NOMO-1 treated with dmso at 0.1 percent for 144 hours (cell line): ENCODE results near the gene RHEB.
"Not testable (repeated sequence)": the region's sequence is repeated elsewhere in the genome, so short reads cannot be mapped to it uniquely, and the experiment has no call there.

Source experiments
- DNase-seq: peaks from one replicate; lab custom pipeline; 2025; ENCODE audit not compliant: unreplicated experiment; lab: John Stamatoyannopoulos, UW

The RHEB gene

DNA sequence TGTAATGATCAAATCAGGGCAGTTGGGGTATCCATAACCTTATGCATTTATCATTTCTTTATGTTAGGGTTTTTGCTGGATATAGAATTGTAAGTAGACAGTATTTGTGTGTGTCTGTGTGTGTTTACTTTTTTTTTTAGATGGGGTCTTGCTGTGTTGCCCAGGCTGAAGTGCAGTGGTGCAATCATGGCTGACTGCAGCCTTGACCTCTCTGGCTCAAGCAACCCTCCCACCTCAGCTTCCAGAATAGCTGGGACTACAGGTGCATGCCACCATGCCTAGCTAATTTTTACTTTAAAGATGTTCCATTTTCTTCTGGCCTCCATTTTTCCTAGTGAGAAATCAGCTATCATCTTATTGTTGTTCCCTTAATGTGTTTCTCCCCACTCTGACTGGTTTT is 10.1 kb upstream of the RHEB start:
- no peak for DNase-seq

GRCh38 chr7:151524845-151525244 is 5.2 kb upstream of the RHEB start:
- no peak for DNase-seq

DNA sequence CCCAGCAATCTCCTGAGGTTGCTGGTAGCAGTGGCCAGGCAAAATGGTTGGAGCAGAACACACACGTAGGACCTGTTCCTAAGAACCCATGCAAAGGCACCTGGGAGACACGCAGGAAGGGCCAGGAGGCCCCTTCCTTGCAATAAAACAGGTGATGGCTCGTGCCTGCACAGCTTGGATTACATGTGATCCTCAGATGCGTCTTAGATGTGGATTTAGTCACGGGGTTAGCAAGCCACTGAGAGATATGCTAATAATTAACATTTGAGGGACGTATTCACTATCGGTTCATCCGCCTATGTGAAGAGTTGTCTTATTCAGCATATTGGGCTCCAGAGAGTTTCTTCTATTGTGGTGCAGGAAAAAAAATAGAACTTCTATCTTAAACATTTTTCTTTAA is 4.6 kb upstream of the RHEB start:
- DNase-seq: no peak

GRCh38 chr7:151520419-151521261 is 945 bp upstream of the RHEB start:
- no peak for DNase-seq

DNA sequence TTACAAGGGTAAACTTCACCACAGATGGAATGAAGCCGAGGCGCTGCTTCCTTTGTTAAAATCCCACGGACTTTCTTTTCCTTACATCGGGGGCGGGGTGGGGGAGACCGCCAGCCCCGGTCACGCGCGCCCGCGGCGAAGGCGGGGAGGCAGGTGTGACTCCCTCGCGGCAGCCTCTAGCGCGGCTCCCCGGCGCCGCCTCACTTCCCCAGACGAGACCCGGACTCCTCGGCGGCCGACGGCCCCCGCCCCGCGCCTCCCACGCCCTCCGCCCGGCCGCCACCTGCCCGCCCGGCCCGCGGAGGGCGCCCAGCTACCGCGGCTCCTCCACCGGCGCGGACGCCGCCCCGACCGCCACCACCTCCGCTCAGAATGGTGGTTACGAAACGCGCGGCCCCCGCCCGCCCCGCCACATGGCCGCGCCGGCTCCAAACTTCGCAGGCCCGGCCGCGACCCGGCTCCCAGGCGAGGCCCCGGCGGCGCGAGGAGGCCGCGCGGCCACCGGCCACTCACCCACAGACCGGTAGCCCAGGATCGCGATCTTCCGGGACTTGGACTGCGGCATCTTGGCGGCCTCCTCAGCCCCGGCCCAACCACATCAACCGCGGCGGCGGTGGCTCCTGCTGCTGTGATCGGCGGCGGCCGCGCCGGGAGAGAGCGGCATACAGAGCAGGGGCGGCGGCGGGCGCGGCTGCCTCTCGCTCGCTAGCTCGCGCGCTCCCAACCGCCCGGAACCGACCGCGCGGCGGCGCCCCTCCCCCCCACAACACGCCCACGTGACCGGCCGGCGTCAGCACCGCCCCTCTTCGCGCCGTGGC is 539 bp downstream of the RHEB start:
- DNase-seq: not testable (repeated sequence)

DNA sequence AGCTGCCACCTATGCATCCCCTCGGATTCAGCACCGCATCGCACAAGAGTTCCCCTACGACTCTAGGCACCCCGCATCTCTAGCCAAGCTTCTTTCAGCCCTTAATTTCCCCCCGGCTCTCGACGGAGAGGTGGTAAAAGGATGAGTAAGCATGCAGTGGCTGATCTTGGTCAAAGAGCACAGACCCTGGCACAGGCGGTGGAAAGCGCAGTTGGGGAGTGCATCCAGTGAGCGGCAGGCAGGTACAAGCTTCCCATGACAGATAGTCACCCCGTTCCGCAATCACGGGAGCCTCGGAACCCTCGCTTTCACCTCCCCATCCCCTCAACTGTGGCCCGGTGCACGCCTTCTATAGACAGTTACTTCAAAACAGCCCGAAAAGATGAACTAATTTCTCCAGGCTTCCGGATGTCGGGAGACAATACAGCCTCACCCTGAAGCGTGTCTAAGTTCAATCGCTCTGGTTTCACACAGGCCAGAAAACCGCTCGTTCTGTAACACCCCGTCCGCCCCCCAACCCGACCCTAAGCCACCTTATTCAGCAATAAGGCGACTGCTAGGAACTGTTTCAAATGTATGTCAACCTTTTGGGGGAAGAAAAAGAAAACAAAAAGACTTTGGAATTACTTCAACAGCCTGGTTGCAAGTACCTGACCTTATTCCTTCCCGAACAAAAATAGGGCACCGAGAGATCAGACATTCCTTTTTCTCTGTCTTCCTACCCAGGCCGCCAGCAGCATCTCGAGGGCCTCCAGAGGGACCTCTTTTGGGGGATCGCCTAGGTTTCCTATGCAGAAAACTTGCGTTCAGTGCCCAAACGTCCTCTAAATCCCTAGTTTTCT is 1.4 kb downstream of the RHEB start:
- DNase-seq: no peak

DNA sequence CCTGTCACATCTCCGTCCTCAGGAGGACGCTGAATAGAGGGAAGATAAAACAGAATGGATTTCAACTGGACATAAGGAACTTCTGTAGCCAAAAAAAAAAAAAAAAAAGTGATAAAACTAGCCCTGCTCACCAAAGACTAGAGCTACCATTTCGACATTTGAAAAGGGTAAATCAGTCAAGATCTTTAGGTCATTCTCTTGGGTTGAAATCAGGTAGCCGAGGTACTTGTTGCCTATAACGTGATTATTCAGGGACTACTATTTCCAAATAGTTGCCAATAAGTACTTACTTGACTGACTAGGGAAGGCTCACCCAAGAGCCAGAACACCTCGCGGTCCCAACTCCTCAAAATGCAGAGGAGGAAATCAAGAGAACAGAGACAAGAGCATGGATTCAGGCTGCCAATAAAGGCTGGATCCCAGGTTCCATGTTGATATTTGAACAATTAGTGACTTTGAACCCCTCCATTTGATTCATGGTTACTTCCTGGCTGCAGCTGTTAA is 2.0 kb downstream of the RHEB start:
- DNase-seq: no peak

DNA sequence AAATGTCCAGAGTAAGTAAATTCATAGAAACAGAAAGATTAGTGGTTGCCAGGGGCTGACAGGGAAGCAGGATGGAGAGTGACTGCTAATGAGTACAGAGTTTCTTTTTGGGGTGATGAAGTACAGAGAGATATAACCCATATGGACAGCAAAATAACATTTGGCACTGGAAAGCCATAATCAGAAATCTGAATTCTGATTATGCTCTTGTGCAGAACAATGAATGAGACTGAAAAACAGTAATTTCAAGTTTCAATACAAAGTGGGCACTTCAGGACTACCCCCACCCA is 4.5 kb downstream of the RHEB start:
- no peak for DNase-seq

DNA sequence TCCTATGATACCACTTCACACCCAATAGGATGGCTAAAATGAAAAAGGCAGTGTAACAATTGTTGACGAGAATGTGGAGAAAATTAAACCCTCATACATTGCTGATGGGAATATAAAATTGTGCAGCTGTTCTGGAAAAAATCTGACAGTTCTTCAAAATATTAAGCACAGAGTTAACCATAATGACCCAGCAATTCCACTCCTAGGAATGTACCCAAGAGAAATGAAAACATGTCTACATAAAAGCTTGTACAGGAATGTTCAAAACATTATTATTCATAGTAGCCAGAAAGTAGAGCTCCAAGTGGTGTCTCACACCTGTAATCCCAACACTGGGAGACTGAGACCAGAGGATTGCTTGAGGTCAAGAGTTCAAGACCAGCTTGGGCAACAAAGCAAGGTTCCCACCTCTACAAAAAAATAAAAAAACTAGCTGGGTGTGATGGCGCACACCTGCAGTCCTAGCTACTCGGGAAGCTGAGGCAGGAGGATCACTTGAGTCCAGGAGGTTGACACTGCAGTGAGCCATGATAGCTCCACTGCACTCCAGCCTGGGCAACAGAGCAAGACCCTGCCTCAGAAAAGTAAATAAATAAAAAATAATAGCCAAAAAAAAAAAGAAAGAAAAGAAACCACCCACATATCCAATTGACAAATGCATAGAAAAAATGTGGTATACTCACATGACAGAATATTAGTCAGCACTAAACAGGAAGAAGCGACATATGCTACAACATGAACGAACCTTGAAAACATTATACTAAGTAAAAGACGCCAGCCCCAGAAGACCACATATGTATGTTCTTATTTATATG is 5.0 kb downstream of the RHEB start:
- no peak for DNase-seq

DNA sequence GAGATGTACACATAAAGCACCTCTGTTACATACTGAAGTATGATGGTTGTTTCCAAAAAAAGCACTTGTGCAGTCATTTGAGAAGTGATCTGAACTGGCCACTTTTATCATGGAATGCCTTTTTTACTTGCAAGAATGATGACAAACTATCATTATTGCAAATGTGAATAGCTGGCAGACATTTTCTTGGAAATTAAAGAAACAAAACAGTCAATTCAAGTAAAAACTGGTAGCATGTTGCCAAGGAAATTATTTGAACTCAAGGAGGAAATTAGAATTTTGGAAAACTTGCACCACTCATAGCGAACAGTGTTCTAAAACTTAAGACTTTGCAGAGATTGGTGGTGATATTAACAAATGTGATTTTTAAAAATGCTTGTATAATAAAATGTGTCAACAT is 6.6 kb downstream of the RHEB start:
- DNase-seq: no peak

- no peak for DNase-seq
These were observed 7.3 kb downstream of the RHEB start for GRCh38 chr7:151512353-151512752.

DNA sequence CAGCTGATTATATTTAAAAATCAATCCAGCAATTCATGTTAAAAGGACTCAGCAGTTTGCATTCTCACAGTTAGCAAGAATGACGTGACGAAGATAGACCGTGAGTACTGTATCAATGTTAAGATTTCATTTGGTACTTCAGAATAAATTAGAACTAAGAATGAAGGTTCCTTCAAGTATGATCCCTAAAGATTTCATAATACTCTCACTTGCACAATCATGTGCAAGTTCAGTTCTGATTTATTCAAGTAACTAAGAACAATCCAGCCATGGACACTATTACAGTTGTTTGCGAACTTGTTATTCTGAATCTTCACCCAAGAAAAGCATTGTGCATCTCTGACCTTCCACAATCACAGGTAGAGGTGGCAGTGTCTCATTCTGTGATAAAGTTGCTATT is 7.7 kb downstream of the RHEB start:
- DNase-seq: no peak

GRCh38 chr7:151511270-151511669 is 8.4 kb downstream of the RHEB start:
- DNase-seq: no peak

- DNase-seq: no peak
These were observed 9.9 kb downstream of the RHEB start for GRCh38 chr7:151509670-151510333.

- no peak for DNase-seq
These were observed 10.7 kb downstream of the RHEB start for GRCh38 chr7:151508991-151509390.

GRCh38 chr7:151507806-151508205 is 11.9 kb downstream of the RHEB start:
- no peak for DNase-seq

DNA sequence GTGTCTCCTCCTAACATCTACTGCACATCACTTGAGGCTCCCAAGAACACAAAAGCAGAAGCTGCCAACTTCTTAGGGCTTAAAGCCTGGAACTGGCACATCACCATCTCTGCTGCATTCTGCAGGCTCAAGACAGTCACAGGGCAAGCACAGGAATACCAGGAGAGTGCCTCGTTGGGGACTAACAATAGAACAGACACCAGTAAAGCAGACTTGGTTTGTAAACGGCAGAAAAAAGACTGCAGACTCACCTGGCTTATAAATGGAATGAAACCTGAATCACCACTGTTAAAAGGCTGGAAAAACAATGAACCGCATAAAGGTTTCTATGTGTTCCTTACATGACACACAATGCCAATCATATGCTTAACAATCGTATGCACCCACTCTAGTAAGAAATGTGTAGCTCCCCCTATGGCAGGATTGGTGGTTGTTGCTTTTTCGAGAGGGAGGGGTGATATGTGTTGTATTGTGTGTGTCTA is 12.8 kb downstream of the RHEB start:
- no peak for DNase-seq

DNA sequence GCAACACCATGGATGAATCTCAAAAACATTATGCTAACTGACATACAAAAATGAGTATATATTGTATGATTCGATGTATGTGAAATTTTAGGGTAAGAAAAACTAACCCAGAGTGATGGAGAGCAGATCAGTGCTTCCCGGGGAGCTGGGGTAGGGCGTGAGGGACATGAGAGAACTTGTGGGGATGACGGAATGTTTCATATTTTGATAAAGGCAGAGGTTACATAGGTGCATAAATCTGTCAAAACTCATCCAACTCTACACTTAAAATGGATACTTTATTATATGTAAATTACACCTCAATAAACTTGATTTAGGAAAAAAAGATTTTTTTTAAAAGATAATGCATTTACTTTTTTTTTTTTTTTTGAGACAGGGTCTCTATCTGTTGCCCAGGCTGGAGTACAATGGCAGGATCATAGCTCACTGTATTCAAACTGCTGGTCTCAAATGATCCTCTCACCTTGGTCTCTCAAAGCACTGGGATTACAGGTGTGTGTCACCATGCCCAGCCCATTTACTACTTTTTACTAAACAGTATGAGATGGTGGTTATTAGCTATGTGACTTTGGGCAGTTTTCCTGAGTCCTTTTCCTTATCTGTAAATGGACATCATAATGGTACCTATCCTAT is 13.7 kb downstream of the RHEB start:
- no peak for DNase-seq

DNA sequence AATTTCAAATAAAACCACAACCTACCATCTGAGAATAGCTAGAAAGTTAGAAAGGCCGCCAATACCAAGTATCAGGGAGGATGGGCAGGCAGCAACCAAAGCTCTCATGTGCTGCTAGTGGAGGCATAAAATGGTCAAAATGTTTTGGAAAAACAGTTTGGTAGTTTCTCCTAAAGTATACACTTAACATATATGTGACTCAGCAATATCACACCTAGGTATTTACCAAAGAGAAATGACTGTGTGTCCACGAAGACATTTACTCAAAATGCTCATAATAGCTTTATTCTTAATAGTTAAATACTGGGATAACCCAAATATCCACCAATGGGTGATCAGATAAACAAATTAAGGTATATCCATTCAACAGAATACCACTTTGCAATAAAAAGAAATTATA is 14.3 kb downstream of the RHEB start:
- no peak for DNase-seq
